CD4-positive, alpha-beta T cell treated with Interleukin-10 for 1 hour (primary cell): ENCODE measurements around the gene ABCC1.

Experiments used
- DNase-seq: peaks from one replicate; pipeline ENCODE4 v3.0.0-alpha.2; 2020

The ABCC1 gene

GRCh38 chr16:16059160-16059559 is 109.7 kb downstream of the ABCC1 start:
- DNase-seq, result no peak

DNA sequence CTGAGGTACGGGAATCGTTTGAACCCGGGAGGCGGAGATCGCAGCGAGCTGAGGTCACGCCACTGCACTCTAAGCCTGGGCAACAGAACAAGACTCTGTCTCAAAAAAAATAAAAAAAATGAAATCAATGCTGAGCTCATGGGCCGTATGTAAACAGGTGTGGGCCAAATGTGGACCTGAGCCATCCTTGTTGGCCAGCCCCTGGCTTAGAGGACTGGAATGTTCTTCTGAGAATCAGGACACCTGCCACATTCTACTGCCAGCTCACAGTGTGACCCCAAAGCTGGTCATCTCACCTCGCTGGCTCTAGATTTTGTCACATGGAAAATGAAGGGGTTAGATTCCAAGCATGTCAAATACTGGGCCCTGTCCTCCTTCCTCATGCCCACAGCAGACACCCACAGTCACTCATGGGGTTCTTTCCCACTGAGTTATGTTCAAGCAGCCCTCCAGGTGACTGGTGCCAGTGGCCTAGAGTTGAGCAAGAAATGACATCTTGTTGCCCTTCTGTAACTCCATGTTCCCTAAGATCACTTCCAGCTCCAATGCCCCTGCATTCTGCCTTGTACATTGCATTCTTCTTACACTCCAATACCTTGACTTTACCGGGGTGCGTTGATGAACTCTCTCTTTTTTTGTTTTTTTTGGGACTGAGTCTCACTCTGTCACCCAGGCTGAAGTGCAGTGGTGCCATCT is 110.6 kb downstream of the ABCC1 start:
- no peak for DNase-seq

DNA sequence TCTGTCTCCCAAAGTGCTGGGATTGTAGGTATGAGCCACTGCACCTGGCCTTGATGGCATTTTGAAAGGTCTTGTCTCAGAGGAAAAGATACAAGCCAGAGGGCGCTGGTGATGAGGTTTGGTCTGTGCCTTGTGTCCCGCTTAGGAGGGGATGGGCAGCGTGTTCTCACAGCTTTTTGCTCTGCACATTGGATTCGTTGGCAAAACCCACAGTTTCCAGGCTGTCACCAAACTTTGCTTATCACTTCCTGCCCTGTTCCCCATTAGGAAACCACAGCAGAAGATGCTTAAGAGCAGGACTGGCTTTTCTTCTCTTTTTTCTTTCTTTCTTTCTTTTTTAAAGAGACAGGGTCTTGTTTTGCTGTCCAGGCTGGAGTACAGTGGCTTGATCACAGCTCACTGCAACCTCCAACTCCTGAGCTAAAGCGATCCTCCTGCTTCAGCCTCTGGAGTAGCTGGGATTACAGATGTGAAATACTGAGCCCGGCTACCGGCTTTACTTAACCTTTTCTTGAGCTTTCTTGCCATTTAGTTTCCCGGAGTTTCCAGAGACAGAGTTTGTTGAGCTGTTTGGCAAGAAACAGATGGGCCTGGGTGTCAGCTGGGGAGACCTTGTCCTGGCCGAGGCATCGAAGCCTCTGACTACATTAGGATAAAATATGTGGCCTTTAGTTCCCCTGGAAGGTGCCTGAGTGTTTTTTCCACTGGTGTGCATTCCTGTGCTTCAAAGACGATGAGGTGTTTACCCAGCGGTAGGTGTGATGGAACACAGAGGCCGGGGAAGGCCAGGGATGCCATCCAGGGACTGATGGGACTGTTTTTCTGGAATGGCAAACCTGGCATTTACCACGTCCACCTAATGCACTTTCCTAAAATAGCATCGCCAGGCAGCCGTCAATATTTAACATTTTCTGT is 112.9 kb downstream of the ABCC1 start:
- peak; percentile 15 for DNase-seq

DNA sequence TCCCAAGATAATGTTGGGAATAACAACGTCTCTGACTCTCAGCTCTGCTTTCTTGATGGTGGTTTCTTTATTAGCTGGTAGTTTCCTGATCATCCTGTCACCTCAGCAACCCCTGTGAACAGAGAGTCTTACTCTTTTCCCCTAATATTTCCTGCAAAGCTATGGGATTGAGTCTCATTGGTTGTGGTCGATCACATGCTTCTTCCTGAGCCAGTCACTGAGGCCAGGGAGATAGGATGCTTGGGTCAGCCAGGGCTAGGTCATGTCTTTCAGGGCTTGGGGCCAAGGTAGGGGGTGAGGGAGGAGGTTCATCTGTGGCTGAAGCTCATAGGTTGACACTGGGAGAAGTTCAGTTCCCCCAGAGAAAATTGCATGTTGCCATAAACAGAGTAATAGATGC is 114.3 kb downstream of the ABCC1 start:
- DNase-seq, result no peak

GRCh38 chr16:16064874-16065384 is 115.5 kb downstream of the ABCC1 start:
- no peak for DNase-seq

GRCh38 chr16:16067127-16067526 is 117.7 kb downstream of the ABCC1 start:
- DNase-seq, result no peak

- DNase-seq, result no peak
Observed at GRCh38 chr16:16071631-16072244, 122.3 kb downstream of the ABCC1 start.

DNA sequence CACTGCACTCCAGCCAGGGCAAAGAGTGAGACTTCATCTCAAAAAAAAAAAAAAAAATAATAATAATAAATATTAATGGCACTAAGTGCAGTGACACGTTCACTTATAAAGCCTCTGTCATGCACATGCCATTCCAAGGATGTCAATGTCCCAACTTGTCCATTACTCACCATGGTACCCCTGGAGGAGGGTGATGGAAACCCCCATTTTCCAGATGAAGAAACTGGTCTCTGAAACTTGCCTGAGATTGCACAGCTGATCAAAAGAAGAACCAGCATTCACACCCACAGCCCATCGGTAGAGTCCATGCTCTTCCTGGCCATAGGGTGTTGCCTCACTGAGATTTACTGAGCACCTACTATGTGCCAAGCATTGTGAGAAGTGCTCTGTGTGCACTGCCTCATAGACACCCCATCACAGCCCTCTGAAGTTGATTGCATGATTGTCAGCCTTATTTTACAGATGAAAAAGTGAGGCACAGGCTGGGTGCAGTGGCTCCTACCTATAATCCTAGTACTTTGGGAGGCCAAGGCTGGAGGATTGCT is 123.7 kb downstream of the ABCC1 start:
- no peak for DNase-seq

DNA sequence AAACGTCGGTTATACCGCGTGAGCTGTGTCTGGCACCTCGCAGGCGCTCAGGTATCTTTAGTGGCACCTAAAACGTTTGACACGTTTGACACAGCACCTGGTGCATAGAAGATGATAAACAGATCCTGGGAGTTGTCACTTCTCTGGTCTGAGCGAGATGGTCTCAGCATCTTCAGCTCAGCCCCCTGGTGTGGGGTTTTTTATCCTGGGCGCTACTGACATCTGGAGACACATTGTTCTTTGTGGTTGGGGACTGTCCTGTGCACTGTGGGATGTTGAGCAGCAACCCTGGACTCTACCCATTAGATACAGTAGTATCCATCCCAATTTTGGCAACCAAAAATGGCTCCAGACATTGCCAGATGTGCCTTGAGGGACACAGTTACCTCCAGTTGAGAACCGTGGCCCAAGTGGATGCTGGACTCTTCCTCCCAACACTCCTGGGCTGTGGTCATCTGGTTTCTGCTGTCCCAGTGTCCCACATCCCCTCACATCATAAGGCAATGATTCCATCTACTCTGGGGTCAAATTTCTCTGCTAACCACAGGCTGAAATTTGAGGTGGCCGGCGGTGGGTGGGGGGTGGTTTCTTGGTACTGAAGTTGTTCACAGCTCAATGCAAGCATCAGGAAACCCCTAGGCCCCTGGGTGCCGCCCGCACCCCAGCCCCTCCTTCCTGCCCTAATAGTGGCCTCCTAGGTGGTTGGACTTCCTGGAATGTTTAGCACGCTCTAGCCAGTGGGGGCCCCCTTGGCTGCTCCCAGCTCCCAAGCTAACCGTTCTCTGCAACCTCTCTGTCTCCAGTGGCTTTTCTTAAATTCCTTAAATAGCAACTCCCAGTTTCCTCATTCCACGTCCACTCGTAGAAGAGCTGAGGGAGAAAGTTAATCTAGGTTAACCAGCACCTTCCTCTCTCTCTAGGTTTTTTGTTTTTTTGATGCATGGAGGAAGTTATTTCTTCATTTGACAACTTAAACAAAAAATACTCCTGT is 124.8 kb downstream of the ABCC1 start:
- no peak for DNase-seq

DNA sequence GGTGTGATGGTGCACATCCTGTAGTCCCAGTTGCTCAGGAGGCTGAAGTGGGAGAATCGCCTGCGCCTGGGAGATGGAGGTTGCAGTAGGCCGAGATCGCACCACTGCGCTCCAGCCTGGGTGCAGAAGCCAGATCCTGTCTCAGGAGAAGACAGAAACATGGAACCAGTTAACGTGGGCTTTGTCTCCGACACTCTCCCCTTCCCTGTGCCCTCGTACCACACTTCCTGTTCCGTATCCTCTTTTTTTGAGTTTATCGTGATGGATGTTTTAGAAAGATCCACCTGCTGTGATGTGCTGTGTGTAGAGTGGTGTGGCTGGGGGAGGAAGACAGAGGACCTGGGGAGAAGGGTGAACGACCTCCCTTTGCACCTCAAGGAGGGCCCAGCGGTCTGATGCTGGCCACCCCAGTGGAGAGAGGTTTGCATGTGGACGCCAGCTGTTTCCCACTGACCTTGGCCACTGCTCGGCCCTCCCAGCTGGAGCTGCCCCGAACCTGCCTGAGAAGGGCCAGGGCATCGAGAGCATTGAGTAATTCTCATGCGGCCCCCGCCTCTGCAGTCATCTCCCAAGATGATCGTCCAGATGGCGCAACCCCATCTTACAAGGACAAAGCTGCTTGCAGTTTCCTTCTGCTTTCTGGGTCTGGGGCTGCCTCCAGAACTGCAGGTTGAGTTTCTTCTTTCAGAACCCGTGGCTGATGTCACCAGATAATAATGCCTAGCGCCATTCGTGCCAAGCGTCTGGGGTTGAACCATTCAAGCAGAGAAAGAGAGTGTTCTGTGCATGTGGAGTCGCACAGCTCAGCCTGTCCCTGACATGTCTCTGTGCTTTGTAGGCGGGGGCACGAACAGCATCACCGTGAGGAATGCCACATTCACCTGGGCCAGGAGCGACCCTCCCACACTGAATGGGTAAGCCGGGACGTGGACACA is 126.3 kb downstream of the ABCC1 start:
- peak; percentile 3 for DNase-seq

GRCh38 chr16:16076423-16076813 is 127.0 kb downstream of the ABCC1 start:
- no peak for DNase-seq

DNA sequence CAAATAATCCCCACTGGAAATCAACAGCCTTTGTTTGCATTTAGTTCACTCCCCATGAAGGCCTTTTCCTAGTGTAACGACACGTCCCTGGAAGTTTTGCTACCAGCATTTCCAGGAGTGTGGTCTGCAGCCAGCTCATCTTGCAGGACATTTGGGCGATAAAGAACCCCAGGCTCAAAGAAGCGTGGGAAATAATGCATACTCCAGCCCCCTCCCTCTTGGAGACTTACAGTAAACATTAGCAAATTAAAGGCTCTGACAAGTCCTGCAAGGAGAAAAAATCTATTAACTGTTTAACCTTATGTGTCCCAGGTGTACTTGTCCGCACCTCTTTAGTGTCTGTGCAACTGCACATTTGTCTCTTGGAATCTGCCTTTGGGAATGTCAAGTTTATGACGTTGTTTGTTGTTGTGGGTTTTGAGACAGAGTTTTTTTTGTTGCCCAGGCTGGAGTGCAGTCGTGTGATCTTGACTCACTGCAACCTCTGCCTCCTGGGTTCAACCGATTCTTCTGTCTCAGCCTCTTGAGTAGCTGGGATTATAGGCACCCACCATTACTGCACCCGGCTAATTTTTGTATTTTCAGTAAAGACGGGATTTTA is 131.1 kb downstream of the ABCC1 start:
- DNase-seq, result no peak

GRCh38 chr16:16081141-16081540 is 131.7 kb downstream of the ABCC1 start:
- no peak for DNase-seq

DNA sequence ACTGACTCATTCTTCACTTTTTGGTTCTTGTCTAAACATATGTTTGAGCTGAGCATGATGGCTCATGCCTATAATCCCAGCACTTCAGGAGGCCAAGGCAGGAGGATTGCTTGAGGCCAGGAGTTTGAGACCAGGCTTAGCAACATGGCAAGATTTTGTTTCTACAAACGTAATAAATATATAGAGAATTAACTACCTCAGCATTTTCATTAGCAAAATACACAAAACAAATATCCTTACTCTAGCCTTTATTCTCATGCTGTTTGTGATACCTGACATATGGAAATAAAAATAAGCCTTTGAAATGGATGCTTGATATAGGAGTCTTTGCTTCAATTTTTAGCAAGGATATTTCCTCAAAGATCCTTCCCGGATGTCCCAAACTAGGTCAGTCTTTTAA is 132.8 kb downstream of the ABCC1 start:
- DNase-seq, result no peak

DNA sequence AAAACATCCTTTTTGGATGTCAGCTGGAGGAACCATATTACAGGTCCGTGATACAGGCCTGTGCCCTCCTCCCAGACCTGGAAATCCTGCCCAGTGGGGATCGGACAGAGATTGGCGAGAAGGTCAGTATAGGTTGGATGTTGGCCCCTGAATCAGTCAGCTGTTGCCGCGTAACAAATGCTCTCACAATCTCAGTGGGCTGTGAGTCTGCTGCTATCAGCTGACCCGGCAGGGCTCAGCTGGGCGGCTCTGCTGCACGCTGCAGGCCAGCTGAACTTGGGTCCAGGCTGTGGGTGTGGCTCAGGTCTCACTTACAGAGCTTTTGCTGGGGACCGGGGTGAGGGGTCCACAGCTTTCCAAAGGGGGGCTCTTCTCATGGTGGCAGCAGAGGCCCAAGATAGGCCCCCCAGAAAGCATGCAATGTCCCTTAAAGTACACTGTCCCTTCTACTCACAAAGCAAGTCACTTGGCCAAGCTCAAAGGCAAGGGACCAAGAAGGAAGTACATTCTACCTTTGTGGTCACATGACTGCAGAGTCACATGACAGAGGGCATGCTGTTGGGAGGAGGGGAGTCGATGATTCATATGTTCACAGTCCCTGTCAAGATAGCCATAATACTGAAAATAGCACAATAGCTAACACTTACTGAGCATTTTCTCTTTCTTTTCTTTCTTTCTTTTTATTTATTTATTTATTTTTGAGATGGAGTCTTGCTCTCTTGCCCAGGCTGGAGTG is 134.2 kb downstream of the ABCC1 start:
- DNase-seq, result no peak

DNA sequence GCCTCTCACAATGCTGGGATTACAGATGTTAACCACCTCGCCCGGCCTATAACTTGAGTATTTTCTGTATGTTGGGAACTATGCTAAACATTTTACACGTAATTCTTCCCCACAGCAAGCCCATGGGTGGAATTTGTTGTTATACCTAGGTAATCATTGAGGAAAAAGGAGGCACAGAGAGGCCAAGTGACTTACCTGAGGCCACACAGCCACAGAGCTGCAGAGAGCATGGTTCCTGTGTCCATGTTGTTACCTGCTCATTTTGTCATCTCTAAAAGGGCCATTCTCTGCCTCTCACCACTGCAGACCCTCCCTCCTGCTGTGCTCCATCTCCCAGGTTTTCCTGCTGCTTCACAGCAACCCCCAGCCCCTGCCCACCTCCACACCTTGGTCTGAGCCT is 135.5 kb downstream of the ABCC1 start:
- DNase-seq, result no peak

DNA sequence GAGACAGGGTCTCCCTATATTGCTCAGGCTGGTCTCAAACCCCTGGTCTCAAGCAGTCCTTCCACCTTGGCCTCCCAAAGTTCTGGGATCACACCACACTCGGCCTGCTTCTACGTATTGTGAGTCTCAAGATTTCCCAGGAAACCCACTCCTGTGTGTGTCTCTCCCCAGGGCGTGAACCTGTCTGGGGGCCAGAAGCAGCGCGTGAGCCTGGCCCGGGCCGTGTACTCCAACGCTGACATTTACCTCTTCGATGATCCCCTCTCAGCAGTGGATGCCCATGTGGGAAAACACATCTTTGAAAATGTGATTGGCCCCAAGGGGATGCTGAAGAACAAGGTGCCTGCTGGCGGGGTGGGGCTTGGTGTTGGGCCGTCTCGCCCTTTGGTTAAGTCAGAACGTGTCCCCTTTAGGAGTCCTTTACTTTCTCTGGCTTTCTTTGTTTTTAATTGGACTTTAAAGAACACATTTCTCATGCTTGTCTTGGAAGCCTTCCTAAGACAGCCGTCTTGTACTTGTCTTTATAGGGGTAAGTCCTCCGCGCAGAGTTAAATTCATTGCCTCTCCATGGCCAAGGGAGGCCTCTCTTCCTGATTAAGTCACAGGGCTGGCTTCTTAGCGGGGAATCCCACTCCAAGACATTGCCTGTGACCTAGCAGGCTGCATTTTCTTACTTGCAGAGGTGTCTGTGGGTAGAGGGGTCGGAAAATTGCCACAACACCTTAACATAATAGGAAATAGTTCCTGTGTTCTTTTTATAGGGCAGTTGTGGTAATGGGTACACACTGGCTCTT is 137.4 kb downstream of the ABCC1 start:
- DNase-seq, result no peak

DNA sequence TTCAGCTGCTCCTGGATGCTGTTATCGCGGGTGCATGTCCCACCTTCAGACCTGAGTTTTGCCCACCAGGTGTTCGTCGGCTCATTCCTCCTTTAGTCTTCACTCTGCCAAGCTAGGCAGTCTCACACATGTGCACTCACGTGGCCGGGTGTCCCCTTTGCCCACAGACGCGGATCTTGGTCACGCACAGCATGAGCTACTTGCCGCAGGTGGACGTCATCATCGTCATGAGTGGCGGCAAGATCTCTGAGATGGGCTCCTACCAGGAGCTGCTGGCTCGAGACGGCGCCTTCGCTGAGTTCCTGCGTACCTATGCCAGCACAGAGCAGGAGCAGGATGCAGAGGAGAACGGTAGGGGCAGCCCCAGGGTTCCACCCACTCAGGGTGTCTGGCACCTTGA is 140.8 kb downstream of the ABCC1 start:
- no peak for DNase-seq
